Heart left ventricle (tissue), 13 donors: Measurements from ENCODE around the gene SH3BP4.

Experiments
- CTCF ChIP-seq, 12 donors: fragments of 200-600 bp; sonication (generic) in 4 of 12; IDR thresholded peaks; one replicate each; pipeline versions ENCODE4 v1.5.0 to v1.8.0; 2018 to 2022; ENCODE audit warnings: antibody characterized with exemption in 12 of 12, mild to moderate bottlenecking in 5 of 12
- POLR2A ChIP-seq, 2 donors: fragments of 450-650 bp; IDR thresholded peaks; one replicate each; pipeline ENCODE4 v1.6.1; 2017; ENCODE audit warnings: antibody characterized with exemption in 2 of 2, mild to moderate bottlenecking in 2 of 2, moderate library complexity in 2 of 2
- donor health status: ischemic (EF 13 %, LVEDD 7.1; RV severe dilation, severe dysfunction).
- donor health status: DM: no; HTN: yes; CAD: no.
- donor health status: DM: no; HTN: no; CAD: no.
- donor health status: ischemic (EF 25% LVEDD 6.9; RV normal size, moderate dysfunction).
- donor health status: ischemic (EF 25% LVEDD 5.7; RV mildly dilated, moderate dysfunction).
- donor health status: ischemic (EF 35%, LVEDD 5.7; RV mildly dilated, moderate dysfunction).
- donor health status: nonischemic (EF 11% LVEDD 7.7; RV severe dilation, severe dysfunction).
- donor health status: DM: yes; HTN: yes; CAD: no.
- donor health status: PGD.
- donor health status: ischemic (EF 29% LVEDD 5.4; RV normal size, mild dysfunction).
- donor health status: nonischemic (EF 23%, LVEDD 6.1; RV moderate dilation, normal function).

- TF ChIP-seq CTCF (IDR thresholded peaks at IDR 0.05): no peak
- TF ChIP-seq POLR2A (IDR thresholded peaks at IDR 0.05): no peak
Observed at GRCh38 chr2:235007664-235008457, 56.0 kb downstream of the SH3BP4 start.
